Spleen (tissue), 7 donors: ENCODE results near the gene OSER1.

Source experiments
- CTCF ChIP-seq, 11 experiments: fragments of 200-600 bp in 7 of 11; fragments of 450-650 bp in 4 of 11; sonication (generic) in 4 of 11; IDR thresholded peaks in 8 of 11; conservative IDR thresholded peaks in 3 of 11; 1 replicate in 7 of 11; 2 replicates in 4 of 11; pipeline versions ENCODE4 v1.4.0 to v1.8.0; 2016 to 2021; ENCODE audit warnings: antibody characterized with exemption in 11 of 11, inconsistent platforms in 4 of 11, mild to moderate bottlenecking in 1 of 11
- POLR2A ChIP-seq, 3 donors: fragments of 450-650 bp; IDR thresholded peaks; one replicate each; pipeline ENCODE4 v1.5.1; 2017; ENCODE audit warnings: antibody characterized with exemption in 3 of 3, mild to moderate bottlenecking in 1 of 3
- donor health status: DM: no; HTN: no; CAD: no; lungs with moderate emphysema.
- donor health status: DM: no; HTN: no; CAD: no.
- donor health status: DM: no; HTN: no; CAD: no.

- no peak for TF ChIP-seq POLR2A (IDR thresholded peaks at IDR 0.05)
- TF ChIP-seq CTCF (IDR thresholded peaks at IDR 0.05 in 8 of 11, conservative IDR thresholded peaks at IDR 0.05 in 3 of 11): no peak
Observed at GRCh38 chr20:44200371-44200770, 10.2 kb downstream of the OSER1 start.
